GM12801 (cell line): Measurements from ENCODE around the gene ZRANB3.

Source experiments
- TF ChIP-seq, protein P1 (sequence below): IDR thresholded peaks from one replicate; pipeline ENCODE4 v1.5.1; 2011; ENCODE audit warnings: control low read depth; ENCODE audit not compliant: insufficient read length; ENCODE audit errors: extremely low read depth

The ZRANB3 gene

DNA sequence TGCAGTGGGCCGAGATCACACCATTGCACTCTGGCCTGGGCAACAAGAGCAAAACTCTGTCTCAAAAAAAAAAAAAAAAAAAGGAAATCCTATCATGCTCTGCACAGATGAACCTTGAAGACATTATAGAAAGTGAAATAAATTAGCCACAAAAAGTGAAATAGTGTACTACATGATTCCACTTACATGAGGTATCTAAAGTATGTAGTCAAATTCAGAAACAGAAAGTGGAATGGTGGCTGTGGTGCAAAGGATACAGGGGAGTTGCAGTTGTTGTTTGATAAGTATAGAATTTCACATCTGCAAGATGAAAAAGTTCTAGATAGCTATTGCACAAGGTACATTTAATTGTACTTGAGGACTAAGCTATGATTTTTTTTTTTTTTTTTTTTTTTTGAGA, 5.2 kb downstream of the ZRANB3 start:
- TF ChIP-seq, protein P1, sequence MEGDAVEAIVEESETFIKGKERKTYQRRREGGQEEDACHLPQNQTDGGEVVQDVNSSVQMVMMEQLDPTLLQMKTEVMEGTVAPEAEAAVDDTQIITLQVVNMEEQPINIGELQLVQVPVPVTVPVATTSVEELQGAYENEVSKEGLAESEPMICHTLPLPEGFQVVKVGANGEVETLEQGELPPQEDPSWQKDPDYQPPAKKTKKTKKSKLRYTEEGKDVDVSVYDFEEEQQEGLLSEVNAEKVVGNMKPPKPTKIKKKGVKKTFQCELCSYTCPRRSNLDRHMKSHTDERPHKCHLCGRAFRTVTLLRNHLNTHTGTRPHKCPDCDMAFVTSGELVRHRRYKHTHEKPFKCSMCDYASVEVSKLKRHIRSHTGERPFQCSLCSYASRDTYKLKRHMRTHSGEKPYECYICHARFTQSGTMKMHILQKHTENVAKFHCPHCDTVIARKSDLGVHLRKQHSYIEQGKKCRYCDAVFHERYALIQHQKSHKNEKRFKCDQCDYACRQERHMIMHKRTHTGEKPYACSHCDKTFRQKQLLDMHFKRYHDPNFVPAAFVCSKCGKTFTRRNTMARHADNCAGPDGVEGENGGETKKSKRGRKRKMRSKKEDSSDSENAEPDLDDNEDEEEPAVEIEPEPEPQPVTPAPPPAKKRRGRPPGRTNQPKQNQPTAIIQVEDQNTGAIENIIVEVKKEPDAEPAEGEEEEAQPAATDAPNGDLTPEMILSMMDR, result no peak

DNA sequence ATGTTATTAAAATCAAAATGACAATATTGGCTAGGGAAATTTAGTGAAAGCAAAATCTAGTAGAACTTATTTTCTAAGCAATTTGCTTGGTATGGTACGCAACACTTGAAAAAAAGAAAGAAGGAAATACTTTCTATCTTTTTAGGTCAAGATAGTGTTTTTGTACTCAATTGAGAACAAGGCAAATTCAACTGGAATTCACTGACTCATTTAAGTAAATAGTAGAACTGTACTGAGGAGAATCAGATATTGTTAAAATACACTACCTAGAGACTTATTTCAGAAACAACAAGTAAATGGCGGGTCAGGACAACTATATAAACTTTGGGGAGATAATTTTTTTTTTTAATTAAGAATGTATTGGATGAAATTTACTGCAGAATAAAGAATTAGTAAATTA, 18.9 kb downstream of the ZRANB3 start:
- TF ChIP-seq, protein P1, result no peak

DNA sequence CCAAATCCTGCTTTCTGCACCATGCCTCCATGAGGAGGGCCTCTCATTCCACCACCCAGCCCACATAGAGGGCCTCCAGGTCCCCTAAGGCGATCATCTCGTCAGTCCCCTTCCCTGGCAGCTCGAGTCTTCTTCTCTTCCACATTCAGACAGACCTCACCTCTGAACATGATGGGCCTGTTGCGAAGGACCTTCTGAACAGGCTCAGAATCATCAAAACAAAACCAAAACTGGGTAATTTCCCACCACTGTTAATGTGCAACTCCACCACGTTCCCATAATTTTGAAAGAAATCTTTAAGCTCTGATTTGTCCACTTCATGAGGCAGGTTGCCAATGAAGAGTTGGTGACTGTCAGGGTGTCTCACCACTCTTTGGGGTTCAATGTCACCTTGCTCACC, 20.4 kb downstream of the ZRANB3 start:
- TF ChIP-seq, protein P1, result no peak

DNA sequence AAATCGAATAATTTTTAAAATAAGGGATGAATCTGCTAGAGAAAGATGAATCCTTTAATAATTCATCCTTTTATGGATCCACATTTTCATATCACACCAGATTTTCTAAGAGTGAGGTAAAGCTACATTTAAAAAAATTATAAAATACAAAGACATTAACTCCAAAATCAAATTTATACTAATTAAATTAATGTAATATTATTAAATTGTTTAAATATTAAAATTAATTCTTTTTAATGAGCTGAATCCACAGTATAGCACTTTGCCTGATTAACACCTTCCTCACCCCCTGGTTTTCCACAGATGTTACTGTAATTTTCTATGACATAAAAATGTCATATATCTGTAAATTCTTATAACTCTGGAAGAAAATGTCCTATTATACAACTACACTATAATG, 26.2 kb downstream of the ZRANB3 start:
- TF ChIP-seq, protein P1, result no peak

DNA sequence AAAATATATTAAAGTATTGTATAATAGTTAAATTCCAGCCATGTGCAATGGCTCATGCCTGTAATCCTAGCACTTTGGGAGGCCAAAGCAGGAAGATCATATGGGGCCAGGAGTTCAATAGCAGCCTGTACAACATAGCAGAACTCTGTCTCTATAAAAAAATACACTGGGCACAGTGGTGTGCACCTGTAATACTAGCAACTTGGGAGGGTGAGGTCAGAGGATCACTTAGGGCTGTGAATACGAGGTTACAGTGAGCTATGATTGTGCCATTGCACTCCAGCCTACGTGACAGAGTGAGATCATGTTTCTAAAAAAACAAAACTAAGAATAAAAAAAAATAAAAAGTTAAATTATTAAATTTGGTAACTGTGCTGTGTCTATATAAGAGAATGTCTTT, 36.1 kb downstream of the ZRANB3 start:
- TF ChIP-seq, protein P1, result no peak

DNA sequence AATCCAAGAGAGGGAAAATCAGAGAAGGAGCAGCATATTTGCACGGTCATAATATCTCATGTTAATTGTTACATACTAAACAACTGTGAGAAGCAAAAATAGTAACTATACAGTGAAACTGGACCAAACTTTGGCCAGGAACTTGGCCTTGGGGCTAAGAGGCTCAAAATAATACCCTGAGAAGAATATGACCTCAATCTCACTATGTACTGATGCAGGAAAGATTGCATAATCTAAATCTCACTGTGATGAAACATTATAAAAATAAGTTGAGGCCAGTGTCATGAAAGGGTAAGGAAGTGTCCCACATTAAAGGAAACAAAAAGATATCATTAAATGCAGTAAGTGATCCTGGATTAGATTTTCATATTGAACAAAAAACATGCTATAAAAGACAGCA, 36.5 kb downstream of the ZRANB3 start:
- TF ChIP-seq, protein P1, result no peak

DNA sequence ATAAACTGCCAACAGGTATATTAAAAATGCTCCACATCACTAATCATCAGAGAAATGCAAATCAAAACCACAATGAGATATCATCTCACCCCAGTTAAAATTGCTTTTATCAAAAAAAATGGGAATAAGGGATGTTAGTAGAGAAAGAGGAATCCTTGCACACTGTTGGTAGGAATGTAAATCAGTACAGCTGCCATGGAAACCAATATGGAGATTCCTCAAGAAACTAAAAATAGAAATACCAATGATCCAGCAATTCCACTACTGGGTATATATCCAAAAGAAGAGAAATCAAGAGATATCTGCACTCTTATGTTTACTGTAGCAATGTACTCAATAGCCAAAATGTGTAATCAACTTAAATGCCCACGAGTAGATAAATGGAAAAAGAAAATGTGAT, 40.6 kb downstream of the ZRANB3 start:
- TF ChIP-seq, protein P1, result no peak

DNA sequence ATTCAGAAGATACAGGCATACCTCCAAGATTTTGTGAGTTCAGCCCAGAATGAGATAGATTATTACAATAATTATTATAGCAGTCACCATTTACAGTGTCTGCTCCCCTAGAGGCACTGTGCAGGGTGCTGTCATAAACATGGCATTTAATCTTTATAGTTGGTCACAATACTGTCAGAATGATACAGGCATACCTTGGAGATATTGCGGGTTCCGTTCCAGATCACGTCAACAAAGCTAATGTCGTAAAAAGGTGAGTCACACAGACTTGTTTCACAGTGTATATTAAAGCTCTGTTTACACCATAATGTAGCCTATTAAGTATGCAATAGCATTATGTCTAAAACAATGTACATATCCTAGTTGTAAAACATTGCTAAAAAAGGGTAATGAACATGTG, 45.6 kb downstream of the ZRANB3 start:
- TF ChIP-seq, protein P1, result no peak
